GM19438 (cell line): ENCODE data around the gene SMYD3.
A peak's percentile ranks its signal among the peaks of the same experiment; 100 is the strongest.
"Not testable (repeated sequence)": the region's sequence is repeated elsewhere in the genome, so short reads cannot be mapped to it uniquely, and the experiment has no call there.

ENCODE experiments used
- ATAC-seq: cut with Tn5 transposase; IDR thresholded peaks from one replicate; pipeline ENCODE4 v1.9.1; 2021; ENCODE audit warnings: low read depth; ENCODE audit not compliant: unreplicated experiment

The SMYD3 gene

DNA sequence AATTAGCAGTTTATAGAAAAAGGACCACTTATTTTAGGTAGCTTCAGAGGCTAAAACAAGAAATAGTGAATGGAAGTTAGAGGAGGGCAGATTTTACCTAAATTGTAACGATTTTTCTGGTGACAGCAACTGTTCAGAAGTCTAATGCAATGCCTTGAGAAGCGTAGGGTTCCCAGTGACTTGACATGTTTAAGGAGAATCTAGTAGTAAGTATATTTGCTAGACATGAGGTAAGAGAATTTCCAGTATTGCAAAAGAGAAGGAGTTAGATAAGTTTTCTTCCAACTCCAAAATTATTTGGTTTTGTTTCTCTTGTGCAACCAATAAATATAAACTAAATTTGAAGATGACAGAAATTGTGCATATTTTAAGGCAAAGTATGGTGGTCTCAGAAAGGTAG, 140.0 kb downstream of the SMYD3 start:
- ATAC-seq = no peak

DNA sequence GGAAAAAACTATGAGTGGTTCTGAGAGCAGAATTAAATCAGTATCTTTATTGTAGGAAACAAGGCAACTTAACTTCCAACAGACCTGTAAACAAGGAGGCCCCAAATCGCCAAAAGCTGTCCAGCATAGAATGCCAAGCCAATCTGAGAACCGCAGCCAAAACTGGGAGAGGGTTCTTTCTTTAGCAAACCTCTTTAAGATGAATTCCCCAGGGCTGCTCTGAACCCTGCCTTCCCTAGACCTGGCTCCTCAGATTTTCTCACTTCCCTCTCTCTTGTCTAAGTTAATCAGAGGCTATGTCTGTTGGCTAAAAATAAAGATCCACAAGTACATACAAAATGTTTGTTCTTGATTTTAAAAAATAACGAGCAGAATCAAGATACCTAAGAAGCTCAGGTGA, 141.4 kb downstream of the SMYD3 start:
- ATAC-seq = no peak

DNA sequence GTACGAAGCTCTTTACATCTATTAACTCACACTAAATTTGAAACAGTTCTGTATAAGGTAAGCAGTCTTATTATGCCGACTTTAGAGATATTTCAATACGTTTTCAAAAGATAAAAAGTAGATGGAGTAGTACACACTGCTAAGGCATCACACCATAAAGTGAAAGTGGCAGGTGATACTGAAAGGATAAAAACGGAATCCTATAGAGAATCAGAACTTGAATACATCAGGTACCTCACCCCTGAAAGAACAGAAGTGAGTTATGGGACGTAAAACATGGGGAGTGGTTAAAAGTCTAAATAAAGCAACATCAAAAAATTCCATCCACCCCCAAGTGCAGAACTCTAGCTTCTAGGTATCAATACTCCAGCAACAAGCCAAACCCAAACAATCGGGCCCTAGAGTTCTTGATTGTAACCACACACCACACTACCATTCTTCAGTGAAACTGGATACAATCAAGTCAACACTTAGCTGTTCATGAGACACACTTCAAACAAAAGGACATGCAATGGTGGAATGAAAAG, 142.6 kb downstream of the SMYD3 start:
- peak; percentile 77 for ATAC-seq

DNA sequence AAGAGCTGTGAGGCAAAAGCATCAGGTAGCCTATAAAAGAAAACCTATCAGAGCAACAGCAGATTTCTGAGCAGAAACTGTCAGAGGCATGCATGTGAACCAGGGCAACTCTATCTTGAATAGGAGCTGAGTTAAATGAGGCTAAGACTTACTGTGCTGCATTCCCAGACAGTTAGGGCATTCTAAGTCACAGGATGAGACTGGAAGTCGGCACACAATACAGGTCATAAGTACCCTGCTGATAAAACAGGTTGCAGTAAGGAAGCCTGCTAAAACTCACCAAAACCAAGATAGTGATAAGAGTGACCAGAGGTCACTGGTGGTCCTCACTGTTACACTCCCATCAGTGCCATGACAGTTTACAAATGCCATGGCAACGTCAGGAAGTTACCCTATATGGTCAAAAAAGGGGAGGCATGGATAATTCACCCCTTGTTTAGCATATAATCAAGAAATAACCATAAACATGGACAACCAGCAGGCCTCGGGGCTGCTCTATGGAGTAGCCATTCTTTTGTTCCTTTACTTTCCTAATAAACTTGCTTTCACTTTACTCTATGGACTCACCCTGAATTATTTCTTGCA, 150.0 kb downstream of the SMYD3 start:
- not testable (repeated sequence) for ATAC-seq

DNA sequence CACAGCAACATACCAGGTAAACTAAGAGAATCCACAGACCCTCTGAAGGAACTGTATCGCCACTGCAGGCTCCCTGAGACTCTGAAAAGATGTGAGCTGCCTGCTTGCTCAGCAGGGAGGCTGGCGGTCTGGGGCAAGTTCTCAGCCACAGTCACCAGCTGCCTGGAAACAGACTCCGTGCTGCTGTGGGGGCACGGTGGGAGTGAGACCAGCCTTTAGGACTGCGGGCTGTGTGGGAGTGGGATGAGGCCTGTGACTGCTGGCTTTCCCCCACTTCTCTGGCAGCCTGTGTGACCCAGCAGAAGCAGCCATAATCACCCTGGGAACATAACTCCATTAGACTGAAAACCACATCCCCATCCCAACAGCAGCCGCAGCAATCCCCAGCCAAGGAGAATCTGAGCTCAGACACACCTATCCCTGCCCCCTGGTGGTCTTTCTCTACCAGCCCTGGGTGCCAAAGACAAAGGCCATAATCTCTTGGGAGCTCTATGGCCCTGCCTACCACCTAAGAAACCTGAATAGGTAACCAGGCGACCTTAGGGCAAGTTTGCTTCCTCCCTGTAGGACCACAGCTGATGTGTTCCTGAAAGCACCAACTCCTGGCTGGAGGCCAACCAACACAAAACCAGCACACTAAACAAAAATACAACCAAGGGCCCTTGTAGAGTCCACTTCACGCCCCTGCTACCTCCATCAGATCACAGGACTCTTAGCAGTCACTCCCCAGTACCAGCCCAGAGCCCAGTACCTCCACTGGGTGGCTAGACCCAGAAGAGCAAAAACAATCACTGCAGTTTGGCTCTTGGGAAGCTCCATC, 151.5 kb downstream of the SMYD3 start:
- ATAC-seq = no peak

DNA sequence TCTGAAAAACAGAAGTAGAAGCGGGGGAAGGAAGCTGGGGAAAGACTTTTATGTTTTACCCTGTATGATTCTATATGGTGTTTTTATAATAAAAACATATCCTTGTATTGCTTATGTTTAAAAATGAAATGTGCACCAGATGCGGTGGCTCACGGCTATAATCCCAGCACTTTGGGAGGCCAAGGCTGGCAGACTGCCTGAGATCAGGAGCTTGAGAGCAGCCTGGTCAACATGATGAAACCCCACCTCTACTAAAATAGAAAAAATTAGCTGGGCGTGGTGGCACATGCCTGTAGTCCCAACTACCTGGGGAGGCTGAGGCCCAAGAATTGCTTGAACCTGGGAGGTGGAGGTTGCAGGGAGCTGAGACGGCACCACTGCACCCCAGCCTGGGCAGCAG, 155.4 kb downstream of the SMYD3 start:
- ATAC-seq = no peak

GRCh38 chr1:246350745-246351144, 156.3 kb downstream of the SMYD3 start:
- ATAC-seq = no peak

DNA sequence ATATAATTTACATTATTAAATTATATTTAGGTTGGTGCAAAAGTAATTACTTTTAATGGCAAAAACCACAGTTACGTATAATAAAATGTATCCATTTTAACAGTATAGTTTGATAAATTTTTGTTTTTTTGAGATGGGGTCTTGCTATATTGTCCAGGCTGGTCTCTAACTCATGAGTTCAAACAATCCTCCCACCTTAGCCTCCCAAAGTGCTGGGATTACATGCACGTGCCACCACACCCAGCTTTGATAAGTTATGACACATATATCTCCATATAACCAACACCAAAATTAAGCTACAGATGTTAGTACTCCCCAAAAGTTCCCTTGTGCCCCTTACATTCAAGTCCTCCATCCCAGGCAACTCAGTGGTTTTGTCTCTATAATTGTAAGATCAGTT, 163.1 kb downstream of the SMYD3 start:
- ATAC-seq = no peak

- ATAC-seq = peak; percentile 66
Observed at GRCh38 chr1:246343251-246343650, 163.8 kb downstream of the SMYD3 start.

DNA sequence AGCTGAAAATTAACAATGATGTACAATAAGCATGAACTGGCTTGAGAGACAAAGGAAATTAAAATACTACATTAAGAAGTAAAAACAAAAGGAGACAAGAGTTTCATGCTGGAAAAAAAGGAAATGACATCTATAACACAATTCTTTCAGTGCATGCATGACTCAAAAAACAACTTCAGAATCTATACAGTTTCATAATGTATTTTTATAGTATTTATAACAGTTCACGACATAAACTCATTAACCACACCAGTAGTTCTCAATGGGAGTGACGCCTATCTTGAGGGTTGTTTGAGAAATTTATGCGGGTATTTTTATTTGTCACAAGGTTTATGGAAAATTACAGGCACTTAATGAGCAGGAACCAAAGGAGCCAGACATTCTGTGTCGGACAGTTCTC, 168.5 kb downstream of the SMYD3 start:
- no peak for ATAC-seq

DNA sequence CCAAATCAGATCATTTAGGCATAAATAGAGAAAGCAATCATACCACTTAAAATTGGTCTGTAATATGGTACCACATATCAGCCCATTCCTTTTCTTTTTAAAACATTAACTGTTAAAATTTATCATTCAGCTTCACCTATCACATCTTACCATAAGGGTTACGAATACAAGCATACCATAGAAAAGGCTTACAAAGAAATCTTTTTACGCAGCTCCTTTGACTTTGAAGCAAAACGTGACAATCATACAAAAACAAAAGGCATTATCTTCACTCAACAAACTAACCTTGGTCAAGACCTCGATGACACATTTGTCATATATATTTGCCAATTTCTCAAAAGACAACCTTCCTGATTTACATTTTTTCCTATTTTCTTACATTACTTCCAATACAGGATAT, 169.0 kb downstream of the SMYD3 start:
- ATAC-seq = no peak

GRCh38 chr1:246335151-246335550, 171.9 kb downstream of the SMYD3 start:
- ATAC-seq = no peak

- no peak for ATAC-seq
Observed at GRCh38 chr1:246333855-246334254, 173.2 kb downstream of the SMYD3 start.

DNA sequence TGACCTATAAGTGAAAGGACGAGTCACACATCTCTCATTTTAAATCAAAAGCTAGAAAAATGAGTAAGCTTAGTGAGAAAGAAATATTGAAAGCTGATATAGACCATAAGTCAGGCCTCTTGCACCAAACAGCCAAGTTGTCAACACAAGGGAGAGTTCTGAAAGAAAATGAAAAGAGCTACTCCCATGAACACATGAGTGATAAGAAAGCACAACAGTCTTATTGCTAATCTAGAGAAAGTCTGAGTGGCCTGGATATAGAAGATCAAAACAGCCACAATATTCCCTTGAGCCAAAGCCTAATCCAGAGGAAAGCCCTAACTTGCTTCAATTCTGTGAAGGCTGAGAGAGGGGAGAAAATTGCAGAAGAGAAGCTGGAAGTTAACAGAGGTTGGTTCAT, 175.0 kb downstream of the SMYD3 start:
- no peak for ATAC-seq

- peak; percentile 94 for ATAC-seq
Observed at GRCh38 chr1:246329900-246330299, 177.2 kb downstream of the SMYD3 start.

- not testable (repeated sequence) for ATAC-seq
Observed at GRCh38 chr1:246329292-246329691, 177.8 kb downstream of the SMYD3 start.

DNA sequence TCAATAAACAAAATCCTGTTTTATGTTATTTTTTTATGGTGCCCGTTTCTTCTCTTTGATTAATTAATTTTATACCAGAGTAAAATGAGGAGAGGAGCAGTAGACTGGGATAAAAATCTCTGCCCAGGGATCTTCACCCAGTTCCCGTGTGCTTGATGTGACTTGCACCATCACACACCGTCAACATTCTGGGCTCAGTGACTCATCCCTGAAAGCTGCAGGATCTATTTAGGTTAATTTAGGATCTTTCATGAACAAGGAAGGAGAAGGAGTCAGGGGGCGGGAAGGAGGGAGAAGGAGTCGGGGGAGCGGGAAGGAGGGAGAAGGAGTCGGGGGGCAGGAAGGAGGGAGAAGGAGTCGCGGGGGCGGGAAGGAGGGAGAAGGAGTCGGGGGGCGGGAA, 182.4 kb downstream of the SMYD3 start:
- no peak for ATAC-seq

- ATAC-seq = not testable (repeated sequence)
Observed at GRCh38 chr1:246324033-246324432, 183.0 kb downstream of the SMYD3 start.

- no peak for ATAC-seq
Observed at GRCh38 chr1:246320286-246320685, 186.8 kb downstream of the SMYD3 start.

DNA sequence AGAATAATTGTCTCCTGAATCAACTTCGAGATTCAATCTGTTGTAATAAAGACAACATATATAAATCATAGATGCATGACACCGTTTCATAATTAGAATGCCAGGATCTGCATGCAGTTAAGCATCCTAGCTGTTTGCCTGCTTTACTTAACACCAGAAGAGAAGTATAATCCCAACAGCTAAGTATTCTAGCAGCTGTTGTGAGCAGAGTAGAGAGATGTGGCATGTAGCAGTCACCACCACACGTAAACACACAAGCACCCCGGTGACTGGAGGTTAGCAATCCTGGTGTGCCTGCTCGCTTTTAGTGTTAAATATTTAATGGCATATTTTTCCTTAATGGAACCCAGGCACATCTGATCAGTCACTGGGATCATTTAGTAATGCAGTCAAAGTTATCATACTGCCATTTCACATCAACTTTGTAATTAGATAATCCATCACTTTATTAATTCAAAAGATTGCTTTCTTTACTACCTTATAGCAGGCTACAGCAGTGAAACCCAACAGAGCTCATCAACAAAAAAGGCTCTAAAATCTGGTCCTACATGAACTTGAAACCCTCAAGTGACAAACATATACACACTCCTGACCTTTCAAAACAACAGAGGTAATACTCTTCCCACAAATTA, 187.9 kb downstream of the SMYD3 start:
- ATAC-seq = no peak

- no peak for ATAC-seq
Observed at GRCh38 chr1:246318622-246319021, 188.5 kb downstream of the SMYD3 start.

GRCh38 chr1:246318036-246318359, 189.1 kb downstream of the SMYD3 start:
- ATAC-seq = no peak
